IPS-NIHi7 (cell line): ENCODE results near the gene ASB13.
"Not testable (repeated sequence)": the region's sequence is repeated elsewhere in the genome, so short reads cannot be mapped to it uniquely, and the experiment has no call there.

Experiments
- DNase-seq: peaks from one replicate; pipeline ENCODE4 v3.0.0; 2012; ENCODE audit warnings: mixed read lengths; ENCODE audit errors: extremely low spot score

Gene ASB13

DNA sequence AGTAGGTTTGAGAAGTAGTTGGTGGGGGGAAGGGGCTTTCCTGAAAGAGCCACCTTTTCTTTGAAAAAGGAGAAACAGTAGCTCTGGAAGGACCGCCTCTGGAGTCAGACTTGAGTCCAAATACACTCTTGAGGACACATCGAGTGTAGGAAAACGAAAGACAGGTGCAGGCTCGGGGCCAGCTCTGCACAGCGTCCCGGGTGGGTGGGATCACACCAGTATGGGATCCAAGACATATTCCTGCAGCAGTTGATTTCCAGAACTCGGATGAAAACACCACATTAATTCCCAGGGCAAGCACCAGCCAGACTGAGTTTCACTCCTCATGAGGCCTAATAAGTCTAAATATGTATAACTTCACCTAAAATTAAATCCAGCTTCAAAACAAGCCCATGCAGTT, 61.4 kb downstream of the ASB13 start:
- DNase-seq = no peak

DNA sequence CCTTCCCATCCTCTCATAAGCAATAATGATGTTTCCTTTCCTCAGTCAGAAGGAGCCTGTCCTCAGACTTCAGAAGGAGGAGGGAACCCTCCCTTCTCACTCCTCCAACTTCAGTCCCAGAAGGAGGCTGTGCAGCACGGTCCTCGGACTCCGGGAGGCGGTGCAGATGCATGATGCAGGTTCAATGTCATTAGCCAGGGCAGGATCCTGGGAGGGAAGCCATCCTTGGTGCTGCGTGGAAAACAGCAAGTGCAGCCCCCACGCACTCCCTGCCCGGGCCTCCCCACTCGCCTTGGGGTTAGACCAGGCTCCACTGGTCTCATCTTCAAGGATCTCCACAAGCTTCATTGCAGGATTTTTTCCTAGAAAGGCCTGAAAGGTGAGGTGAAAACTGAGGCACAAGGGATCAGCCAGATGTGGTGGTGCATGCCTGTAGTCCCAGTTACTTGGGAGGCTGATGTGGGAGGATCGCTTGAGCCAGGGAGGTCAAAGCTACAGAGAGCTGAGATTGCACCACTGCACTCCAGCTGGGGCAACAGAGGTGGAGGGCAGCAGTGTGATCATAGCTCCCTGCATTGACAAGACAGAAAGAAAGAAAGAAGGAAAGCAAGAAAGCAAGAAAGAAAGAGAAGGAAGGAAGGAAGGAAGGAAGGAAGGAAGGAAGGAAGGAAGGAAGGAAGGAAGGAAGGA, 62.0 kb downstream of the ASB13 start:
- no peak for DNase-seq

DNA sequence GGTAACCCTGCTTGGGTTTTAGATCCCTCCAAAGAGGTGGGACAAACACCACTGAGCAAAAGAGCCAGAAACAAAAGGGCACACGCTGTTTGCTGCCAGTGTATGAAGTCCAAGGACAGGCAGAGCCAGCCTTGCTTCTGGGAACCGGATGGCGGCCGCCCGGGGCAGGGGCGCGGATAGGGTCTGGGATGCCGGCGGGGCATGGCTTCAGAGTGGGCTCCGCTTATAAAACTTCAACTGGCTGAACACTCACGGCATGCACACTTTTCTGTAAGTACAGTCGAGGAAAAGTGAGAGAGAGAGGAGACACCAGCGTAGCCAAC, 62.6 kb downstream of the ASB13 start:
- no peak for DNase-seq

DNA sequence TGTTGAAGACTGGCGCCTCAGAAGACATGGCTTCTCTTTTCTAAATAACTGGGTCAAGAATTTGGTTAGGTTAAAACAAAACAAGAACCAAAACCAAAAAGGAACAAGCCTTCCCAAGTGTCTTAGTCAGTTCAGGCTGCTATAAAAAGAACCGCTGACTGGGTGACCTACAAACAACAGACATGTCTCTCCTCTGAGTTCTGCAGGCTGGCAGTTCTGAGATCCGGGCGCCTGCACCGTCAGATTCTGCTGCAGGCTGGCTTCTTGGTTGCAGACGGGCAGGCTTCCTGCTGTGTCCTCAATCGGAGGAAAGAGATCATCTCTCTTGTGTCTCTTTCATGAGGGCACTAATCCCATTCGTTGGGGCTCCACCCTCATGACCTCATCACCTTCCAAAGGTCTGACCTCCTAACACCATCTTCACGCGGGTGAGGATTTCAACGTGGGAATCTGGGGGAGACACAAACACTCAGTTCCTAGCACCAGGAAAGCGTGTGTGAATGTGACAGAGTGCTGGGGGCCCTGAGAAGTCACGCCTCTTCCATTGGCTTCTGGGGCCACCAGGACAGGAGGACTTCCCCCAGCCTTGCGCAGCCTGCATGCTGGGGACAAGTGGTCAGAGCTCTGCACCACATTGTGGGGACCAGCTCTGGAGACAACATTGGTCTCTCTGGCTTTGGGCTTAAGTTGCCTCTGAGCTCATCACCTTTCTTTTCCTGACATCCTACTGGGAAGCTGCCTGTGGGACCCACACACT, 63.1 kb downstream of the ASB13 start:
- no peak for DNase-seq

GRCh38 chr10:5601826-5602495, 64.4 kb downstream of the ASB13 start:
- no peak for DNase-seq

DNA sequence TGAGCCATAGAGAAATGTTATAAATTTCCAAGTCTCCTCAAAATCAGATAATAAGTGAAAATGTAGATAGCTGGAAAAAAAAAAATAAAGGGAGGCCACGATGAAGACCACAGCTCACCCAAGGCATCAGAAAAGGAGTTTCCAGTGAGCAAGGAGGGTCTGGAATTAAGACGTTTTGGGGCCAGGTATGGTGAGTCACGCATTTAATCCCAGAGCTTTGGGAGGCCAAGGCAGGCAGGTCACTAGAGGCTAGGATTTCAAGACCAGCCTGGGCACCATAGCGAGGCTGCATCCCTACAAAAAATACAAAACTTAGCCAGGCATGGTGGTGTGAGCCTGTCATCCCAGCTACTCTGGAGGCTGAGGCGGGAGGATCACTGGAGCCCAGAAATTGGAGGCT, 65.5 kb downstream of the ASB13 start:
- DNase-seq = no peak

- DNase-seq = no peak
Observed at GRCh38 chr10:5599613-5600520, 66.5 kb downstream of the ASB13 start.

- no peak for DNase-seq
Observed at GRCh38 chr10:5598085-5598690, 68.2 kb downstream of the ASB13 start.

GRCh38 chr10:5596611-5597341, 69.6 kb downstream of the ASB13 start:
- DNase-seq = no peak

- DNase-seq = no peak
Observed at GRCh38 chr10:5595994-5596471, 70.4 kb downstream of the ASB13 start.

DNA sequence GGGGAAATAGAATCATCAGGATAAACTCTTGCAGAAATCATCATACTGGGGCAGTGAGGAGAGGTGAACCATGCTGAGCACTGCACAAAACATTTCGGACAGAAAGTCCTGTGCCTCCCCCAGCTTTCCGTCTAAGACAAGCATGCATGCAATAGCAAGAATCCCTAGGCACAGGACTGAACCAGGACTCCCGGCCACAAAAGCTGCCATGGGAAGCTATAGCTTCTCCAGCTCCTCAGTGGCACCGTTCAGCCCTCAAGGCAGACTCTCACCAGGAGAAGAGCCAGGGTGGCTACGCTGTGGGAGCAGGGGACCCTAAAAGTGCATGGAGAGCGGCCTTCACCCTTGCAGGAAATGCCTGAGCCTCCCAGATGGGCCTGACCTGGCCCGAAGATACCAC, 70.8 kb downstream of the ASB13 start:
- DNase-seq = no peak

- DNase-seq = no peak
Observed at GRCh38 chr10:5595095-5595494, 71.3 kb downstream of the ASB13 start.

DNA sequence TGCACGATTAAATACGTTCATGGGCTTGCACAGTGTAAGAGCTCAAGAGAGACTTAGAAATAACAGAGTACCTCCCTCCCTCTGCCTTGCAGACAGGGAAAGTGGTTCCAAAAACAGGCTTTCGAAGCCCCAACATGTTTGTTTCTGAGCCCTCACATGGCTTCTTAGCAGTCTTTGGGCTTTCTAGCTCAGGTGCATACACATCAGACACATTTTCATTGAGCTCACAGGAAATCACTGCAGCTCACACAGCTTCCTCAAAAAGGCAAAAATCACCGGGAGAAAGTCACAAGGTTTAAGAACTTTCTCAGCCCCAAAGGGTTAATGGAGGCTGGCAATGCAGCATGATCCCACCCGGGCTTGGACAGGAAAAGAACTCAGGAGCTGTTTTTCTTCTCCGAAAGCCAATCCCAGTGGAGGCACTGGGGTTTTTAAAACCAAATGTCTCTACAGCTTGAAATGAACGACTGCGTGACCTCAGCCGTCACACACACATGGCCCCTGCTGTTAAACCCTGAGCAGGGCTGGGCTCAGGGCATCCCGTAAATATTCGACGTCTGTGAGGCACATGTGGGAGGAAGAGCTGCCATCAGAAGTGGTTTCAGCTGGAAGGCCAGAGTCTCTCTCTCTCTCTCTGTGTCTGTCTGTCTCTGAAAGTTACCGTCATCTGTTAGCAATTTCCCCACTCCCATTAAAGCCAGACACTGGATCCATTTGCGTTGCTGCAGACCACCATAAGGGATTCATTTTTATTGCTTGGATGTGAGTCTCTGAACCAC, 71.9 kb downstream of the ASB13 start:
- DNase-seq = no peak

- DNase-seq = not testable (repeated sequence)
Observed at GRCh38 chr10:5593347-5593746, 73.0 kb downstream of the ASB13 start.

GRCh38 chr10:5592070-5592469, 74.3 kb downstream of the ASB13 start:
- no peak for DNase-seq

DNA sequence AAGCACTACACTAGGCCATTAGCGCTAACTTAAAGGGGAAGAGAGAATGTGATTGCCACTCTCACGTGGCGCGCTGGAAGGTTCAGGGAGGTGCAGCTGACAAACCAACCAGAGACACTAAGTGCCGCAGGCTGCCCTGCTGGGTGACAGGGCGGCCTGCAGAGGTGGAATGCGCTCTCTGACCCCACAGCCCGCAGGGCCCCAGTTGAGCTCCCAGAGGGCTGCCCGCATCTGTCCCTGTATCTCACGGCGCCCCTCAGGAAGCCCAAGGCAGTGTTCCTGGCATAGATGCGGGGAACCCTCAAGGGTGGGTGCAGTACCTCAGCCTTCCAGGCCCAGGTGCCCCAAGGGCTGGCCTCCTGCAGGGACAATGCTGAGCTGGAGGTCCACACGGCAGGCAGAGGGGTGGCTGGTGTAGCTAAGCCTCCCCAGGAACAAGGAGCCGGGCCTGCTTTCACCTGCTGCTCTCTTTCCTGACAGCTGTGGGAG, 75.0 kb downstream of the ASB13 start:
- DNase-seq = no peak

DNA sequence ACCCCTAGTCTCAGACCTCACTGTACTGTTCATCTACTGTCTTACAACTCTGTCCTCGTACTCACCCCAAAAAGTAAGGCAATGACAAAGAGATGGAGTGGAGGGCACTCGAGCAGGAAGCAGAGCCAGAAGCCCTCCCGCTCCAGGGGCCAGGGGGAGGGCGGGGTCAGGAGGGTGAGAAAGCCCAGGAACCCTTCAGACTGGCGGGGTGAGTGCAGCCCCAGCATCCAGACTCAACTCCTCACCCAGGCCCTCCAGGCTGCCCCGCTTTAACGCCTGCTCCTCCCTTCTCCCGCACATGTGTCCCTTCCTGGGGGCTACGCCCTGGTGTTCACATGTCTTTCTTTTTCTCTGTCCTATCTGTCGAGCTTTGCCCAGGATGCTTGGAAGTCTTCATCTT, 75.6 kb downstream of the ASB13 start:
- no peak for DNase-seq

DNA sequence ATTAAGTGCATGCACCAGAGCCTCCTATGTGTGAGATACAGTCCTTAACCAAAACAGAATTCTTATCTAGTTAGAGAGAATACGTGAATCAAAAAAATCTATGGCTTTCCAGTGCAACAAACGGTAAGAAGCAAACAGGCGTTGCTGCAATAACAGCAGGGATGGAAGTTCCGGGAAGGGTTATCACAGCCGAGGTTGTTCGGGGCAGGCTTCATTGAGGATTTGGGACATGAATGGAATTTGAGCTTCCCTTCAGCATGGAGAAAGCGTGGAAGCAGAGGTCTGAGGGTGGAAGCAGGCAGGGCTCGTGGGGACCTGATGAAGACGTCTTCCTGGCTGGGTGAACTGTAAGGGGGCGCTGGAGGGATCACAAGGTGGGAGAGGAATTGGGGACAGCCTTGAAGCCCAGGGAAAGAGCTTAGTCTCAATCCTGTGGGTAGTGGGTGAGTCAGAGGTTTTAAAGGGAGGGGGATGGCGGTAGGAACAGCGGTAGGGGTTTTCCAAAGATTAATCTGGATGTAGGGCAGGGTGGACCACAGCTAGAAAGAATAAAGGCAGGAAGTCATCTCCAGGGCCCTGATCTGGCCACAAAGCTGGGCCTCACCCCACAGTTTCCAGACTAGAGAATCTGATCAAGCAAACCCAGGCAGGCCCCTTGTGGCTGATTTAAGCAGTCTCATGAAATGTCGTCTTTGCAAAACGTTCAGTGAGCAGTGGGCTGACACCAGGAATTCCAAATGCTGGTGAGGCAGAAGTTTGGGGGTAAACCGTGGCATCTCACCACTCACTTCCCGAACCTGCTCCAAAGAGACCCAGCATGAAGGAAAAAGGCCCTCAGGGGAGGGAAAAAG, 76.5 kb downstream of the ASB13 start:
- no peak for DNase-seq
